Common myeloid progenitor, CD34-positive (primary cell): ENCODE results near the gene CCRL2.

Experiments used
- CTCF ChIA-PET: fragments of 350-600 bp; sonication (Branson Sonifier 250); formaldehyde crosslinking; loops from one replicate; lab custom pipeline; 2021; ENCODE audit warnings: antibody characterized with exemption; lab: Charles Lee
- POLR2A ChIA-PET: fragments of 350-600 bp; sonication (Branson Sonifier 250); formaldehyde crosslinking; loops from one replicate; lab custom pipeline; 2021; ENCODE audit warnings: antibody characterized with exemption; lab: Charles Lee
- DNase-seq, 3 donors: peaks; one replicate each; pipeline versions ENCODE4 v3.0.0 to v3.0.0-alpha.2; 2013
- H3K27ac ChIP-seq, 2 experiments: 1 replicate in 1 of 2; 2 replicates in 1 of 2; pipeline ENCODE4 v1.7.0; 2013; ENCODE audit warnings: inconsistent platforms in 2 of 2, low read length in 2 of 2, mild to moderate bottlenecking in 2 of 2, low read depth in 1 of 2, moderate library complexity in 1 of 2; ENCODE audit not compliant: severe bottlenecking in 2 of 2, insufficient read depth in 1 of 2, poor library complexity in 1 of 2
- H3K27me3 ChIP-seq, 5 experiments: replicated peaks in 2 of 5; 1 replicate in 3 of 5; 2 replicates in 2 of 5; pipeline versions ENCODE4 v1.6.1 to v1.7.0; 2013; ENCODE audit warnings: low read length in 4 of 5, mild to moderate bottlenecking in 2 of 5, moderate library complexity in 2 of 5, inconsistent platforms in 1 of 5; ENCODE audit not compliant: insufficient read depth in 5 of 5, control insufficient read depth in 4 of 5
- H3K36me3 ChIP-seq, 4 experiments: 1 replicate in 2 of 4; 2 replicates in 2 of 4; pipeline versions ENCODE4 v1.6.1 to v1.7.0; 2013; ENCODE audit warnings: low read length in 3 of 4, control low read depth in 1 of 4, mild to moderate bottlenecking in 1 of 4; ENCODE audit not compliant: control insufficient read depth in 4 of 4, insufficient read depth in 4 of 4
- H3K4me1 ChIP-seq, 4 experiments: 1 replicate in 3 of 4; 2 replicates in 1 of 4; pipeline versions ENCODE4 v1.6.1 to v1.7.1; 2013; ENCODE audit warnings: low read length in 3 of 4, mild to moderate bottlenecking in 3 of 4, control low read depth in 1 of 4, inconsistent platforms in 1 of 4, moderate library complexity in 1 of 4; ENCODE audit not compliant: control insufficient read depth in 4 of 4, insufficient read depth in 4 of 4; ENCODE audit errors: control extremely low read depth in 1 of 4
- H3K4me3 ChIP-seq, 7 experiments: 1 replicate in 4 of 7; 2 replicates in 3 of 7; pipeline versions ENCODE4 v1.5.1 to v1.7.0; 2013; ENCODE audit warnings: mild to moderate bottlenecking in 7 of 7, low read length in 6 of 7, moderate library complexity in 6 of 7, inconsistent platforms in 2 of 7, low read depth in 2 of 7, control low read depth in 1 of 7; ENCODE audit not compliant: insufficient read depth in 4 of 7, control insufficient read depth in 1 of 7; ENCODE audit errors: extremely low read depth in 1 of 7
- H3K9me3 ChIP-seq, 5 experiments: 1 replicate in 4 of 5; 2 replicates in 1 of 5; pipeline versions ENCODE4 v1.6.1 to v1.7.1; 2013; ENCODE audit warnings: low read length in 4 of 5, mild to moderate bottlenecking in 2 of 5, inconsistent platforms in 1 of 5, low read depth in 1 of 5, moderate library complexity in 1 of 5; ENCODE audit not compliant: control insufficient read depth in 4 of 5, insufficient read depth in 2 of 5; ENCODE audit errors: control extremely low read depth in 1 of 5
- WGBS: methylation state at CpG from one replicate; pipeline ENCODE4 v1.1.5; 2013; ENCODE audit not compliant: insufficient coverage; 5-methylcytosine and 5-hydroxymethylcytosine counted together

CCRL2 gene

DNA sequence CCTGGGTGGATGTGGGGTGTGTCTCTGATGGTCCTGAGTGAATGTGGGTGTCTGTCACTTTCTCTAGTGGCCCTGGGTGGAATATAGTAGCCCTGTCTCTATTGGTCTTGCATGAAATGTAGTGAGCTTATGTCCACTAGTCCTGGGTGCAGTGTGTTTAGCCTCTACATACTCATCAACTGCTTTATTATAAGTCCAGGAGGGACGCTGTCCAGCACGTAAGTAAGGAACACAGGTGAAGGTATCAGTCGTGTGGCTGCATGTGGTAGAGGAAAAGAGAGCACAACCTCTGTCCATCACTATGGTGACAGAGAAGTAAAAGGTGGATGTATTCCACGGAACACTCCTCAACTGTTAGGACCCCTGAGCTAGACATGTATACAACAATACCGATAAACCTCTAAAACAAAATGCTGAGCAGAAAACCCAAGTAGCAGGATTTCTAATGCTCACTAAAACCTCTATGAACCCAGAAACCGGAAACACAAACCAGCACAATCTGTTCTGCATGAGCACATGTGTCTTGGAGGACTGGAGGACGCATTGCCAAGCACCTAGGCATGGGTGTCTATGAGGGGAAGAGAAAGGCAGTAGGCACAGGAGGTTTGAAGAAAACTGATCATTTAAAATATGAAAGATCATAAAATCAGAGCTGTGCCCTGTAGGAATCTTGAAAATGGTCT lies 46.6 kb downstream of the CCRL2 start:
- H3K4me3 ChIP-seq, result no peak overlapping the region
- H3K9me3 ChIP-seq, result no peaks in the 10 kb centered on the region
- no peaks in the 10 kb centered on the region for H3K36me3 ChIP-seq
- H3K4me1 ChIP-seq, result no peaks in the 10 kb centered on the region
- 100% methylated on average over 2 of the region's 7 CpGs for WGBS
- no peak for DNase-seq
- ChIA-PET POLR2A (no interaction called here), CTCF (interaction anchor here (2.0 kb wide), 1 partner anchor 9 kb away, joined by 6 read pairs; no protein-coding TSS in a partner anchor)
- no peak overlapping the region for H3K27ac ChIP-seq
- H3K27me3 ChIP-seq, result no peaks in the 10 kb centered on the region

DNA sequence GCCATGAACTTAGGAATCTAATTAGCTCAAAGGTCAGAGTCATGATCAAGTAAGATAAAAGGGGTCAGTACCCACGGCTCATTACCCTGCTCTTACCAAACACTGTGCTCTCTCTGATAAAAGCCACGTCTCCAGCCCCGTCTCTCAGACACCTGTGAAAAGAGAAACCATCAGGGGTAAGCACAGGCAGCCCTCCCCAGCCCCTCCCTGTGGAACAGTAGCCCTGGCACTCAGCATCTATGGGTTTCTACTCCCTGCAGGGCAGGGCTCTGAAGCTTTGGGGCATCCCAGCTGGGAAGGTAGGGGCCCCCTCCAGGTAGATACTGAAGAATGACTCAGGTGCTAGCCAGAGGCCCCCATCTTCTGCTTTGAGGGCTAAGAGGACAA lies 47.1 kb downstream of the CCRL2 start:
- no peaks in the 10 kb centered on the region for H3K36me3 ChIP-seq
- DNase-seq, result no peak
- H3K27me3 ChIP-seq, result no peaks in the 10 kb centered on the region
- H3K4me1 ChIP-seq, result no peaks in the 10 kb centered on the region
- CTCF ChIA-PET, result interaction anchor here (2.0 kb wide), 1 partner anchor 8 kb away, joined by 6 read pairs; no protein-coding TSS in a partner anchor
- H3K4me3 ChIP-seq, result no peak overlapping the region
- no peaks in the 10 kb centered on the region for H3K9me3 ChIP-seq
- 91% methylated on average over 2 of the region's 3 CpGs for WGBS
- no peak overlapping the region for H3K27ac ChIP-seq
- POLR2A ChIA-PET, result no interaction called here

DNA sequence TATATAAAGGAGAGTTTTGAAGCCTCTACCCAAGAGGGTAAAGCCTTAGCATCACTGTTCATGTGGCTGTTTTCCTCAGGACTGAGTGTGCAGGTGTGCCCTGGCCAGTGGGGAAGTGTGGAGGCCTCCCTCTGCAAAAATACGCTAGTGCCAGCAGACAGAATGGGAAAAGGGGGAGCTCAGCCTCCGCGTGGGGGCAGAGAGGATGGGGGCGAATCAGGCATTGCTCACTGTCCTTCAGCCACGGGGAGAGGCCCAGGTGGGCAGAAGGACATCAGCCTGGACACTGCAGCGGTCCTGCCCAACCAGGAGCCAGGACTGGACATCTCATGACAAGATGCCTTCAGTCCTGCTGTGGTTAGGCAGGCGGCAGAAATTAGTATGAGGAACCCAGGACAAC lies 47.5 kb downstream of the CCRL2 start:
- CTCF ChIA-PET, result interaction anchor here (2.0 kb wide), 1 partner anchor 8 kb away, joined by 6 read pairs; no protein-coding TSS in a partner anchor
- no peaks in the 10 kb centered on the region for H3K27me3 ChIP-seq

DNA sequence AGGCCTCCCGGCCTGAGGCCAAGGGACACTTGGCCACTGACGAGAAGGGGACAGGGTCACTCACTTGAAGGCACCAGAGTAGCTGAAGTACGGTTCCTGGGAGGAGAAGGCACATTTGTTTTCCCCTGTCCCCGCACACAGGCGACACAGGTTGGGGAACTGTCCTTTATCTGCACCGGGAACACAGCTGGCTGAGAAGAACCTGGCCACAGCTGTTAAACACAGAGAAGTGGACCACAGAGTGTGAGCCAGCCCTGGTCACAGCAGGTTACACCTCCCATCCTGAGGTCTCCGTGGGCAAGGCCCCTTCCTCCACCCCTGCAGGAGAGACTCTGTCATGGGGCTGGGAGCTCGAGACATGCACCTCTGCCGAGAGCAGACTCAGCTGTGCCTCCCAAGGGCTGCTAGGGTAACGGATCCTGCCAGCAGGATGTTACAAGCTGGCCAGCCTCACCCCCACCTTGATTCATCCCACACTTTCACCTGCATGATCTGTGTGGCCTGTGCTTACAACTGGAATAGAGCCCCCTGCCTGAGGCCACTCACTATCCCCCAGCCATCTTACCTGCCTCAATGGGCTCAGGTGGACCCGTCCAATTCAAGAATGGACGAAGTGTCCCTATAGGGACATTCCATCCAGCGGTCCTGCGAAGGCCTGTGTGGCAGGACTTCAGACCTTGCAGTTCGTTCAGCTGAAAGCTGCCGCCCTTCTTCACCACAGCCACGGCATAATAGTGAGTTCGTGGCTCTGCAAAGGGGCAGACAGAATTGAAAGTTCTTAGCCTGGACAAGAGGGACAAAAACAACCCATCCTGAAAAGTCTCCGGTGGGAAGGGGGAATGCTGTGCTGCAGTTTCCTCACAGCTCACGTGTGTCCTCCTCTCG lies 48.4 kb downstream of the CCRL2 start:
- no peak for DNase-seq
- ChIA-PET CTCF (no interaction called here), POLR2A (no interaction called here)
- H3K36me3 ChIP-seq, result no peaks in the 10 kb centered on the region
- 97% methylated on average over 18 of the region's 21 CpGs for WGBS
- no peak overlapping the region for H3K27ac ChIP-seq
- H3K4me3 ChIP-seq, result no peak overlapping the region
- peaks cover 0 to 5% (median 0%) of the 10 kb centered on the region in 5 experiments for H3K9me3 ChIP-seq
- H3K4me1 ChIP-seq, result no peaks in the 10 kb centered on the region
- peaks cover 0 to 2% (median 0%) of the 10 kb centered on the region in 5 experiments for H3K27me3 ChIP-seq

More for the DNA sequence above, 47.5 kb downstream of the CCRL2 start:
- Histone ChIP-seq H3K36me3 (no peaks in the 10 kb centered on the region), H3K9me3 (no peaks in the 10 kb centered on the region), H3K4me1 (no peaks in the 10 kb centered on the region), H3K27ac (no peak overlapping the region), H3K4me3 (no peak overlapping the region)
- WGBS, result 88% methylated on average over 6 of the region's 7 CpGs
- POLR2A ChIA-PET, result no interaction called here
- DNase-seq, result no peak

DNA sequence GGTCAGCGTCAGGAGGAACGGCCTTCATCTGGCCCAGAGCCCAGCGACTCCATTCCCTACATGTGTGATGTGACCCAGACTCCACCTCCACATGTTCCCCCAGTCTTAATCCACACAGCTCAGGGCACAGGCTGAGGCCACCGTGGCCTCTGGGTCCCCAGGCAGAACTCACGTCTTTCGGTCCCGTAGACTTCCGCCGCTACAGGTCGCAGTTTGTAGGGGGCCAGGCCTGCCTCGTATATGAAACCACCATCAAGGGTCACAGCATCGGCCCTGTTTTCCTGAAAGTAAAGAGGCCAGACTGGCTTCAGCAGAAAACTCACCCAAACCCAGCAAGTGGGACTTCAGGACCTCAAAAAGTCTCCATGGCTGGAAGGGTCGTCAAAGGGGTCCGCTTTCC lies 49.1 kb downstream of the CCRL2 start:
- ChIA-PET CTCF (no interaction called here), POLR2A (no interaction called here)
- no peaks in the 10 kb centered on the region for H3K4me1 ChIP-seq
- over 99% methylated on average over 12 of the region's 14 CpGs for WGBS
- no peak for DNase-seq
- no peaks in the 10 kb centered on the region for H3K36me3 ChIP-seq
- H3K27ac ChIP-seq, result no peak overlapping the region
- H3K9me3 ChIP-seq, result peaks cover 0 to 7% (median 0%) of the 10 kb centered on the region in 5 experiments
- H3K4me3 ChIP-seq, result no peak overlapping the region
- H3K27me3 ChIP-seq, result peaks cover 0 to 2% (median 0%) of the 10 kb centered on the region in 5 experiments
